Stimulated activated CD4-positive, alpha-beta T cell treated with anti-CD3 and anti-CD28 coated beads, Interleukin-2, amount 100 ng/mL, for 24 hours (primary cell): Measurements from ENCODE around the gene LIPG.

Source experiments
- DNase-seq, 2 donors: peaks; one replicate each; pipeline ENCODE4 v3.0.0-alpha.2; 2020

LIPG gene

DNA sequence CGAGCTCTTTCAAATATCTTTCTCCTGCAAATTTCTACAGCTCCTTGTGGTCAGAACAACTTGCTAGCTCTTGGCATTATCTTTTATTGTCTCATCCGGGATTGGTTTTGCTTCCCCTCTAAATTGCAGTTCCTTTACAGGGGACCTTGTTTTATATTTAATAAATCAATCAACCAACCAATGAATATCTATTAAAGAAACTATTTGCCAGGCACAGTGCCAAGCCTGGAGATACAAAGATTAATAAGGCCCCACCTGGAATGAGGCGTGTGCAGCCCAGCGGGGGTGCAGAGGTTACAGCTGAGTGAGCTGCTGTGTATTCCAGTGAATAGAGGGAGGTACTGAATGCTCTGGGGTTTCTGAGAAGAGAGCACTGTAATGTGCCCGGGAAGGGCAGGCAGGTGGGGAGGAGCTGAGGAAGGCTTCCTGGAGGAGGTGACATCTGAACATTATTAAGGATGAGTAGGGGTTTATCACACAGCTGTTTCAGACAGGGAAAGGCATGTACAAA, 51.8 kb downstream of the LIPG start:
- no peak for DNase-seq

DNA sequence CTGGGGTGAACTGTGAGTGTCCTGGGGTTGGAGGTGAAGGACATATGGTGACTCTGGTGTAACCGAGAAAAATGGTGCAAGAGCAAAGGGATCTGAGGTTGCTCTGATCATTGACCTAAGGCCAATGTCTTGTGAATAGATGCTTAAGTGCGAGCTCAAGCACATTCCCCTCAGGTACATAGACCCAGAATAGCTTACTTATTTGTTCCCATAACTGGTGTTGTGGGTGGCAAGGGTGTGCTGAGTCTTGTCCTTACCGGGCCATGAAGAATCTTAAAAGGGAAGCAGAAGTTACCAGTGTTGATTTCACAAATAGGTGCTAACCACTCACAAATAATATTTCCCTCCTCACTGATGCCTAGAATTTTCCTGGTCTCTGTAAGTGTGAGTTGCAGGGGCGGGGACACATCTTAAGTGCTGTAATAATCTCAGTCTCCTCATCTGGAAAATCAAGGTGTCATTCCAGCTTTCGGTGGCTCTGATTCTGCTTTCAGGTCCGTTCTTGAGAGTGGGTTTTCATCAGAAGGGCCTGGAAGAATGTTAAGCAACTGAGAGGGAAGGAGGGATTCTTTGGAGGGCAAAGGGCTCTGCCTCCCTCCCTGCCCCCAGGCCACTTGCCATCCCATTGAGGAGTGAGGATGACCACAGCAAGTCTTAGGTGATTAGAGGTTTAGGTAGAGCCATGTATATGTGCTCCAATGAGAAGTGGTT, 54.9 kb downstream of the LIPG start:
- no peak for DNase-seq

DNA sequence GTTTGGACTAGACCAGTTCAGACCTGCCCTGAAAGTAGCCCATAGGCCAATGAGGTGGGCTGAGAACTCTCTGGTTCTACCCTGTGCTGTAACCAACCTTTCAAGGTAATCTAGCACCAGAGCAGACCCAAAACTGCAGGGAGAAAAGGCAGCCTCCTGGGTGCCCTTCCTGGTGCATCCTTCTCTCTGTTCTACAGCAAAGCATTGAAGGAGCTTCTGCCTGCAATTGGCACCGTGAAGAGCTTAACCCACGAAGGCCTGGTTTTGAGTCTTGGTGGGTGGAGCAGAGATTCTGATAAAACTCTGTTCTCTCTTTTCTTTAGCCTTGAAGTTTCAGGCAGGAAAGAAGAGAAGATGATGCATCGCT, 55.5 kb downstream of the LIPG start:
- DNase-seq: no peak

DNA sequence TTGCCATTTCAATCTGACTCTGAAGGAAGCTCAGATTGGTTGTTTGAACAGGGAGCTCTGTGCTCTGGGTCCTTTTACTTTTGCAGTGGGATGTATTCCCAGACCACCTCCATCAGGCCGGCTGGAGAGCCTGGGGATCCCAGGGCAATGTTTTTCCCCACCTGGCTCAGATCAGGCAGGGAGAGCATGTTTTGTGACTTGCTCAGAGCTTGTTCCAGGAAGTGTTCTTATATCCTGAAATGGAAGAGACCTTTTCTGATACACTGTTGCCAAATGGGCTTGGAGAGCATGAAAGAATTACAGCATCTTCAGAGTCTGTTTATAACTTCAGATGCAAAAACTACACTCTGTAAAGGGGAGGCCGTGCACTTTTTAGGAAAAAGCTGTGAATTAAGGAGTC, 56.0 kb downstream of the LIPG start:
- no peak for DNase-seq

DNA sequence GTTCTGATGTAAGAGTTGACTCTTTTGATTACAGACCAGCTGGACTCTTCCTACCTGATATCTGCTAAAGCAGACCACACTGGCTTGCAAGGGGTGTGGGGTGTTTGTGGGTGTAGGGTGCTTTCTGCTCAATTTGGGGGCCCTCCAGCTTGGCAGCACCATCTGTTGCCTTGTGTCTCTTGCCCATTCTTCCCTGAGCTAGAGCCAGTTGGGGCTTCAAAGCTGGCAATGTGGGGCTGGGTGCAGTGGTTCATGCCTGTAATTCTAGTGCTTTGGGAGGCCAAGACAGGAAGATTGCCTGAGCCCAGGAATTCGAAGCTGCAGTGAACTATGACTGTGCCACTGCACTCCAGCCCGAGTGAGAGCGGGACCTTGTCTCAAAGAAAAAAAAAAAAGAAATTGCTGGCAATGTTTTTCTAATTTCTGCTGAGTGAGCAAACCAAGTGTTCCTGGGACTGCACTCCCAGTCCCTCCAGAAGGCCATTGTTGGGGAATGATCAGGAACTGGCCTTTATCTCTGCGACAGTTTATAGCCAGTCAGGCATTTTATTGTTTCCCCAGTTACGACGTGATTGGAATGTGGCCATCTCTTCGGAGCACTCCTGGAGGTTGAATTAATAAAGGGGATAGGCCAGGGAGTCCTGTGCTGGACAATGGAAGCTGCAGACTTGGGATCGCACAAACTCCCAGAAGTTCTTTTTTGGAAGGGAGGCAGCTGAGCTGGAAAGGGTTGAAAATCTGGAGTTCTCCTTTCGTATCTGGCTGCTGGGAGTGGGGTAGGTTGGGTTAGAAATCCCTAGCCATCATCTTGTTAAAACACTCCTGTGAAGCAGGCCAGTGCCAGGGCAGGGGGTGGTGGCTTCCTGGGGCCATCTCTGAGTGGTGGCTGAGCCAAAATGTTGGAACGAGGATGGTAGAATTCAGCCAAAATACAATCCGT, 57.2 kb downstream of the LIPG start:
- DNase-seq: no peak

DNA sequence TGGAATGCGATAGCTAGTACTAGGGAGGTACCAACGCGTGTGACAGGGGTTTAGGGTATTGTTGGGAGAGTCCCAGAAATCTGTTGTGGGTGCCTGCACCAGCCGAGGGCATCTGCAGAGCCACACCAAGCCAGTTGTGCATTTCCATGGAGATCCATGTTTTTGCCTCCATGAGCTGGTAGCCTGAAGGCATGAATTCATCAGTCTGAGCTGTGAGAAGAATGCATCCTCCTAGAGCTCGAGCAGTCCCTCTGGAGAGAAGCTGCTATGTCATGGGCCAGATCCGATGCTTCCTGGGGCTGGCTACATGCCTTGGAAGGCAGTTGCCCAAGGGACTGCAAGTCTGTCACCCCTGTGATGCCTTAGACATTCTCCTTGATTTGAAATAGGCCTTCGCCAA, 57.9 kb downstream of the LIPG start:
- no peak for DNase-seq

DNA sequence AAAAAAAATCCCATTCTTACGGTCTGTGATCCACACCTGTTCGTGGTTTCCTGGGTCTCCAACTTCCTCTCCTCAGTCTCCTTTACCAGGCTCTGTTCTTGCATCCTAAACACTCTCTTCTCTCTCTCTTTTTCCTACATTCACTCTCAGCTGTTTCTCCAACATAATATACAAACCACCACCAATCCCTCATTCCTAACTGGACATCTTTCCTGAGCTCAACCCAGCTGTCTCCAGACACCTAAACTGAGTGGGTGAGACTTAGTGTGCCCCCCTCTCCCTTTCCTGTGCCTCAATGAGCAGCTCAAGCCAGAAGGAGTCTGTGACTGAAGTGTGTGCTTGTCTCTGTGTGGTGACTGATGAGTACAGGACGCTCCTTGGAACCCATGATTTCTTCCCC, 59.4 kb downstream of the LIPG start:
- no peak for DNase-seq

DNA sequence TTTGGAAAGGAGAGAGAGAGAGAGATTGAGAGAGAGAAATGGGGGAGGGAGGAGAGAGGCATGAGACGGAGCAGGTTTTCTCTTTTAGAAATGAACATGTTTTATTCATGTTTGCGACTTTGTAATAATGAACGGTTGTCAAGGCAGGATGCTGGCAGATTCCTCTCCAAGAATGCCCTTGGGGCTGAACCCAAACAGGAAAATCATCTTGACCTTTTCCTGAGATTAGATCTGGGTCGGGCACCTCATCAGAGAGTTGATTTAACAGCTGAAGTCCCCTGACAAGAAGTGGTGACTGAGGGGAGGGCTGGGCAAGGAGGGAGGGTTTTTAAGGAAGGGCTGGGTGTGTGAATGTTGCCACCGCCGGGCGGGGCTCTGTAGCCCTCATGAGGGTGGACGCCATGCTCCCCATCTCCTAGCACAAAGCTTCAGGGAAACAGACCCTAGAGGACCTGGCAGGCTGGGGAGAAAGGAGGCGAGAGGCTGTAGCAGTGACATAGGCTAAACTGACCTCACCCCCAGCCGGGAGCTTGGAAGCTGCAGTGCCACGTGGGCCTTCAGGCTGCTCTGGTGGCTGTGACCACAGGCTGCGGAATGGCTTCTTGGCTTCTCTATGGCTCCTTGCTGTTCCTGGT, 60.0 kb downstream of the LIPG start:
- no peak for DNase-seq

DNA sequence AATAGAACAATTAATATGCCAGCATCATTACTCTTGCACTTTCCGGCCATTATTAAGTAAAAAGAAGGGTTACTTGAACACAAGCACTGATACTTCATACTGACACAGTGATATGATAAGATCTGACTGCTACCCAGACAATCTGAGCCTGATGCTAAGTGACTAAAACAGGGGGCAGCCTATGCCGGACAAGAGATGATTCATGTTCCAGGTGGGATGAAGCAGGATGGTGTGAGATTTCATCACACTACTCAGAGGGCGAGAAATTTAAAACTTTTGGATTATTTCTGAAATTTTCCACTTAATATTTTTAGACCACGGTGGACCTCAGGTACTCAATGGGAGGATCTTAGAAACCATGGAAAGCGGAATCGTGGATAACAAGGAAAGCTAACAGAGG, 61.7 kb downstream of the LIPG start:
- no peak for DNase-seq

DNA sequence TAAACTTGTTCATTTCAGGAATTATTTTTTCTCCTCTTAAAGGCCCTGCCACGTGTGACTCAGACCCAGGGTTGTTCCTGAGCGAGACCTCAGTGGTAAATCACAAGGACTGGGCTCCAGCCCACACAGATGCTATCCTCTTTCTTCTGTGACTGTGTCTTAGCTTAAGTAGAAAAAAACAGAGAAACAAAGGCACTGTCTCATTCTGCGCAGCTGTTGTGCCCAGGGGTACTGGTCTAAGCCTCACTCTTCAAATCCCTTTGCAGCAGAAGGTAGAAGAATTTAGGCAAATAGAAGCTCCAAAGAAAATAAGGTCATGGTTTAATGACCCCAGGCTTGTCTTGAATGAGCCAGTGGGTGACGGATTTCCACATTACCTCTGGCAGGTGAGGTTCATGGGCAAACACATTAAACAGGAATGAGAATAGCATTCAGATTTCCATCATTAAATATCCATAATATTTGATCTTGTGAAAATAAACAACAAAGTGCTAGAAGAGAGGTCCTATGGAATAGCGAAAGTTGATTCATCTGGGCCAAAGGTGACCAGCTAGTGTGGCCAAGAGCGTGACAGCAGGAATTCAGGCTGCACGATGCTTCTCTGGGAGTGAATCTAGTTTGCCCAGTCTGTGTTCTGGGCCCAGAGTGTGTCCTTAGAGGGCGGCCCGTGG, 63.3 kb downstream of the LIPG start:
- DNase-seq: no peak

DNA sequence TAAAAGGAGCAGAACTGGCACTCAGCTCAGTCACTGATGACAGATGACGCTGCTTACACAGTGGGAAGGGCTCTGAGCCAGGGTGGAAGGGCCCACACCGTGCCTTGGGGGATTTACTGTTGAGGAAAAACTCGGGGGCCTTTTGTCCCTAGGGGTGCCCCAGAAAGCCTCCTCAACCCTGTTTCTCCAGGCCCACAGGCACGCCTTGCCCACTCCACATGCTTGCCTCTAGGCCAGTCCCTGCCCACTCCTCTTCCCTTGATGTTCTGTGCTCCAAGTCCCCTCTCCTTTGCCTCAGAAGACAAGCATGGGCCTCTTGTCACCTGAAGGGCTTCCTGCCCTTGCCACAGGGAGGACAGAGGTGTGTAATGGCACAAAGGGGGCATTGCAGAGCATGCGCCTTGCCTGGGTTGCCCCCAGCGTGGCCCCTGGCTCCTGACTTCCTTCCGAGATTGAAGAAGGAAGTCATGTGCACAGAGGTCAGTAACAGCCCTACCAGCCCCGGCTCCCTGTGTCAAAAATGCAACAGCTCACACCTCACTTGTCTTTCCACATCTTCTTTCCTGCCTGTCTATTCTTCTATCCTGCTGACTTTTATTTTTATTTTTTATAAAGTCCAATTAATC, 65.1 kb downstream of the LIPG start:
- no peak for DNase-seq

DNA sequence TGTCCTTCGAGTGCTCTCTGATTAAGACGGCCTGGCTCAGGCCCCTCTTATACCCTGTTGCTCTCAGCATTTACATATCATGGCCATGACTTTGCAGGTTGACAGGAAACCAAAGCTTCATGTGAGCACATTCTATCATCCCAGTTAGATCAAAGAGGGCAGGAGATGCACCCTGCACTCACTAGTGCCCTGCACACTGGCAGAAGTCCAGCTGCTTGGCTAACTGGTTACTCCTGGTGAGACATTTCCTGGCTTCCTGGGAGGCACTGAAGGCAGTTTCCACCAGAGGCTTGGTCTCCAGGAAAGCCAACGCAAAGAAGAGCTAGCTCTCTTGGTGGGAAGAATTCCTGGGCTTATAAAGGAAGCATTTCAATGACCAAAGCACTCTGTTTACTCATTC, 66.3 kb downstream of the LIPG start:
- no peak for DNase-seq

DNA sequence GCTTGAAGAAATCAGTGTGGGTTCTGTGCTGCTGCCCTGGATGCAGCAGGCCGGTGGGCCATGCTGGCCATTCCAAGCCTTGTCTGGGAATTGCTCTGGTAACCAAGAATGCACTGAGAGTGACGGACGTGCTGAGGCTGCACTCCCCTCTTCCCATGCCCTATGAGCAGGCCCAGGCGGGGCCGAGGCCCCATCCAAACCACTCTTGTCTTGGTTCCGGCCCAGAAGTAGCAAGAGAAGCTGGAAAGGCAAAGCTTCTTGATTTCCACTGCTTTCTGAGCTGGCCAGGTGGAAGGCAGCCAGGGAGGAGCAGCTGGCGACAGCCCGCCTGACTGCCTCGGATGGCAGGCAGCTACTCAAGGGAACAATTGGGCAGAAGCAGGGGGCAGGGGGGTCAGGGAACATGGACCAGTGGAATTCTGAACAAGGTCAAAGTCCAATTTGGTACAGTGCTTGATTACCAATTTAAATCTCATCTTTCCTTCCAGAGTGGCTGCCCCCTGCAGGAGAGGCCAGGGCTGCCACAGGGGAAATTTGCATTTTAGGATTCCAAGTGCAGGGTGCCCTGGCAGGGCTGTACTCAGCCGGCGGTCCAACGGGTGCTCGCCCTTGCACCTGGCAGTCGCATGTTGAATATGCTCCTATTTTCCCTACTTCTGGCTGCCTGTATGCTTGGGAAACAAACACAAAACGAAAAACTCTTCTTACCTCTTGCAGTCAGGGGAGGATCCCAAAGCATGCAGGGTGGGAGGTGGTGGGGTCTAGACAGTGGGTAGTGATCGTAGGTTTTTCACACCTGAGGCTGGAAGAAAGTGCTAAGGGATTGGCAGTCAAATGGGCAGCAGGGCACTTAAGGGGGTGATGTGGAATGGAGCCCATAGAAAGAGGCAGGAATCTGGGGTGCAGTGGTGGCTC, 67.3 kb downstream of the LIPG start:
- DNase-seq: no peak

DNA sequence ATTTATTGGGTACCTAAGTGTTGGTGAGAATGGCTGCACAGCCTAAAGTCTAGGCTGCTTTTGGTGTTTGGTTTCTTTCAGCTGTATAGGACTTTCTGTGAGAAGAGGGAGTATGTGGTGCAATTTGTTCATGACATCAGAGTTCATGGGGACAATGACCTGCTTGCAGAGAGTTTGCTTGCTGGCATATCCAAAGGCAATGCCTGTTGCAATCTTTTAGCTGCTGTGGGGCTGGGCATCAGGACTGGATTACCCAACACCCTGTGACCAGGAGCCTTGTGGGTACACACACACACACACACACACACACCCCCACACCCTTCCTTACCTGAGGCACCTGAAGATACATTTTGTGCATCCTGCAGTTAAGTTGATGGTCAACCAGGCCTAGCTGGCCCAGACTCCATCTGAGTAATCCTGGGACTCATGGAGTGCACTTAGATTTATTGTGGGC, 68.4 kb downstream of the LIPG start:
- no peak for DNase-seq

DNA sequence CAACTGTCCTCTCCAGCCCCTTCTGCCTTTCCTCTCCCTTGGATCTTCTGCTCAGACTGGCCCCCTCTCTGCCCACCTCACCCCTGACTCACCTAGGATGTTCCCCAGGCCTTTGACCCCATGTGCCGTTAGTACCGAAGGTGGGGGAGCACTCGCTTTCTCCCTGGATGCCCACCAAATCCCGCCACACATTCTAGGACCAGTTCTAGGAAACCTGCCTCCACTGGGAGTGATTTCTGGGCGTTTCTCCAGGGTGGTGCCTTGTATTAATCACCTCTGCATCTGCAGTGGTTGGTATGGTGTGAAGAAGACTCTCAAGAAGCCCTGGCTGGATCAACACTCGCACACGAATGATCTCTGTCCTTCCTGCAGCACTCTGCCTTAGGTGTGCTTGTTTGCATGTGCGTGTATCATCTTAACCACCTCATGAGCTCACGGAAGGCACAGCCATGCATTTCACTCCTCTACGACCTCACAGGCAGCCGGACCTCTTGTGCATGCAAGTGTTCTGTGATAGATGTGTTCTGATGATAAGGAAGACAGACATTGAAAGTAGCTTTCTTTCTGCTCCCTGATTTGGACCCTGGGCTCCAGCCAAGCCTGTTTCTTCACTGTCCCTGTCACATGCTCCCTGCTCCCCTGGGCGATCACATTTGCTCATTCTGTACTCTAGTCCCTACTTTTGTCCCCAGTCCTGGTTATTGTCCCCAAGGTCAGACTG, 69.4 kb downstream of the LIPG start:
- DNase-seq: no peak

DNA sequence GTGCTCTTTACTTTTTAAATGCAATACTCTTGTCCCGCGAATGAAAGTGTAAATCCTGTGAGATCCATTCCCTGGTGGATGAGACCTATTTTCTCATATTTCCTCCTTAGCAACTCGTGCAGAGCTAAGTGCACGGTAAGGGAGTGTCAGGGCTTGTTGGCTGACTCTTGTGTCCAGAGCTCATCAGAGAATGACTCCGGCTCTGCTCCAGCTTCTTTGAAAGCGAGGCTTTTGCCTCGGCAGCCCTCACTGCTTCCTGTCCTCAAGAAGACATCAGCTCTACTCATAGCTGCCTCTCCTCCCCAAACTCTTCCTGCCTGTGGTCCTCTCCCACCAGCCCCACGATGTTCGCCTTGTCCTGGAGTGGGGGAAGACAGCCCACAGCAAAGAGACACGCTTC, 70.7 kb downstream of the LIPG start:
- DNase-seq: no peak

DNA sequence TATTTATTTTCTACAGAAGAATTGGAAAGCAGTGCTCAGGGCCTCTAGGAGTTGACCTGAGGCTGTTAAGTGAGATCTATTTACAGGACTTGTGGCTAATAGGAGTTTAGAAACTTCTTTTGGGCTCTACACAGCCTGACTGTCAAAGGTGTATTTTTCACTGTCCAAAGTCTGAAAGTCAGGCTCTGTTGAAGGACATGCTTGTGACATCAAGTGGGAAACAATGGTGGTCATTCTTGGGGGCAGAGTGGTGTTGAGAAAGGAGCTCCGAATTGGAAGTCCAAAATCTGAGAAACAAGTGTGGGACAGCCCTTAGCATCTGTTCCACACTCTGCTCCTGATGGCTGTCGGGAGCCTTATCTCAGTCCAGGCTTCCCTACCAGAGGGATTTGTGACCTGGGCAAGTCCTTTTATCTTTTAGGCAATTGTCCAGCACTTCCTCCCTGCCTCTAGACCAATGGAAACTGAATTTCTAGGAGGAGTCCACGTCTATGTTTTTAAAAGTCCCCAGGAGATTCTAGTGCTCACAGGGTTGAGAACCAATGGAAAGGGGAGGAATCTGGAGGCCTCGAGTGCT, 76.4 kb downstream of the LIPG start:
- DNase-seq: no peak

DNA sequence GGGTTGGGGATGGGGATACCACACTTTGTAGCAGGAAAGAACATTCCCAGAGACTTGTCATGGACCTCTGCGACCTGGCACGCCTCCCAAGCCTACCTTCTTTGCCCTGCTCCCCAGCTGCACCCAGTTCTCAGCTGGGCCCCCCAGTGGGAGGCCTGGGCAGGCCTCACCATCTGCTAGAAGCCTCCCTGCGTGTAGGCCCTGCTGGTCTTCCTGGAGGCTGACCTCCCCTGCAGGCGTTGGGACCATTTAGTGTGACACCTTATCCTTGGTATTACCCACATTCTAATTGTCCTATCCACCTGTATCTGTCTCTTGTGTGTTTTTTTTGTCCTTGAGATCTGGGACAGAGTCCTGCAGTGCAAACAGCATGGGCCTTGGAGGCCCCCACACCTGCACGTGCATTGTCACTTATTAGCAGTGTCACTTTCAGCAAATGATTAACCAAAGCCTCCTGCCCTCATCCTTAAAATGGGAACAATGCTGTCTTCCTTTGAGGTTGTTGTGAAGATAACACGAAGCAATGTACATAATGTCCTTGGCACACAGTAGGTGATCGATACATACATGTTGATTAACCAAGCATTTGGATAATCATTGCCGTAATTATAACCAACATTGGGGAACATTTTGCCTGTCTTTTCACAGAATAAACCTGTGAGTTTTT, 77.2 kb downstream of the LIPG start:
- no peak for DNase-seq

DNA sequence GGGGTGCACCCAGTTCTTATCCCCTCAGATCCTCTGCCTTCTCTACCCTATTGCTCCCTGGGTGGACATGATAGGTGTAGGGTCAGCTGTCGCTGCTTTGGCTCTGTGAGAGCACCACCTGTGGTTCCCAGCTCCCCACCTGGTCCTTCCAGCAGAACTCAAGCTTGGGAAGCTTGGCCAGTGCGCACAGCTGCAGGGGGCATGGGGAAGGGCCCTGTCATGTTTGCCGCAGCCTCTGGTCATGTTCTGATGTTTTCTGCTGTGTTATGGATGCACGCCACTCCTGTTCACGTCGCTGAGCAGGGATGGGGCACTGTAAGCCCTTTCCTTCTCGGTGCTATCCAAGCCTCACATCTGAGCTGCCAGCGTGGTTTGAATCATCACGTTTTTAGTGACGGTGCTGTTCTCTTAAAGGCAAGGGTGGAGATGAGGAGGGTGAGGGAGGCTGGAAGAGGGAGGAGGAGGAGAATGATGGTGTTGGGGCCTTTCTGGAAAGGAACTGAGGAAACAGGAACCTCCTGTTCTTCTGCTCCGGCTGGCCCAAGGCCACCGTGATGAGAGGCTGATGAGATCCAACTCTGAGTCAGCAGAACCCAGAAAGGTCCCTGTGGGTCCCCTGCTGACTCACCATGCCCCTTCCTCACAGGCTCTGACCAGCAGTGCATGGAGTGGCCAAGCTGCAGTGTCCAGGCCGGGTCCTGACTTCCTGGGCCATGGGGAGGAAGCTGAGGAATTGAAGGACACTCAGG, 78.0 kb downstream of the LIPG start:
- no peak for DNase-seq
